Neural cell (in vitro differentiated cells): Measurements from ENCODE around the gene SPTBN1.

Experiments
- CTCF ChIP-seq: fragments of 450-650 bp; IDR thresholded peaks from 2 replicates; pipeline ENCODE4 v1.5.1; 2014; ENCODE audit warnings: antibody characterized with exemption, mild to moderate bottlenecking, moderate library complexity; ENCODE audit not compliant: poor library complexity, severe bottlenecking
- EP300 ChIP-seq: fragments of 450-650 bp; conservative IDR thresholded peaks from 2 replicates; pipeline ENCODE4 v1.6.1; 2014; ENCODE audit warnings: antibody characterized with exemption, mild to moderate bottlenecking, moderate library complexity; ENCODE audit not compliant: poor library complexity, severe bottlenecking
- EZH2 ChIP-seq: fragments of 200-600, 300-800 bp; shearing (Covaris generic), sonication (generic); IDR thresholded peaks from 2 replicates; pipeline ENCODE4 v1.6.1; 2014; ENCODE audit warnings: antibody characterized with exemption, low read length, borderline replicate concordance, mild to moderate bottlenecking; ENCODE audit not compliant: insufficient read depth, poor library complexity, severe bottlenecking
- MXI1 ChIP-seq: fragments of 450-650 bp; conservative IDR thresholded peaks from 2 replicates; pipeline ENCODE4 v1.6.1; 2014; ENCODE audit warnings: antibody characterized with exemption, mild to moderate bottlenecking; ENCODE audit not compliant: poor library complexity, severe bottlenecking
- POLR2AphosphoS5 ChIP-seq: IDR thresholded peaks from 2 replicates; pipeline ENCODE4 v1.6.1; 2012
- RAD21 ChIP-seq: fragments of 450-650 bp; conservative IDR thresholded peaks from 2 replicates; pipeline ENCODE4 v1.6.1; 2014; ENCODE audit warnings: antibody characterized with exemption, mild to moderate bottlenecking, moderate library complexity
- REST ChIP-seq: IDR thresholded peaks from 2 replicates; pipeline ENCODE4 v1.6.1; 2012; ENCODE audit warnings: borderline replicate concordance
- SMC3 ChIP-seq: fragments of 450-650 bp; conservative IDR thresholded peaks from 2 replicates; pipeline ENCODE4 v1.6.1; 2014; ENCODE audit warnings: antibody characterized with exemption, mild to moderate bottlenecking, moderate library complexity; ENCODE audit not compliant: poor library complexity
- TAF1 ChIP-seq: IDR thresholded peaks from 2 replicates; pipeline ENCODE4 v1.6.1; 2012; ENCODE audit warnings: low read depth

DNA sequence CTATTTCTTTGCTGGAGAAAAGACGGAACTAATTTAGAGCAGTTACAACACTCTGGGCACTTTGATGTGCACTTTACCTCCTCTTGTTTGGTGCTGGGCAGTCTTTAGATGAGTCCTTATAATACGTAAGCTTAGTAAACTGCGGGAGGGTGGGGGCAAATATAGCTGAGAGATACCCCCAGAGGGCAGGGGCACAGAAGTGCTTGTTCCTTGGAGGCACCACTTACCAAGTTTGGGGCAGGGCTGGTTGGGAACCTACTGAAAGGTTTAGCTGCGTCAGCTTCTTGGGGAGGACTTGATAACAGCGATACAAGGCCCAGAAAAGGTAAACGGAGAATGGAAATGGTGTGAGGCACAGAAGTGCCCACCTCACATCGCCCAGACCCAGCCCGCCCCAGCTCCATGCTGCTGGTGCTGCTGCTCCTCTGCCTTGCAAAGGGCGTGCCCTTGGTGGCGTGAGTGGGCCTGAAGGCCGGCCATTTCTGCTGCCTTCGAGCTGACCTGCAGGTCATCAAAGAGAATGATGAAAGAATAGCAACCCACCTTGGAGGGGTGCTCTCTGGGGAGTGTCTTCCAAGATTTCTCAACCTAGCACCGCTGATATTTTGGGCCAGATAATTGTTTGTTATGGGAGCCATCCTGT lies 139.2 kb downstream of the SPTBN1 start:
- TF ChIP-seq SMC3: no peak
- no peak for TF ChIP-seq POLR2AphosphoS5
- no peak for TF ChIP-seq MXI1
- TF ChIP-seq CTCF: no peak
- TF ChIP-seq REST: no peak
- no peak for TF ChIP-seq RAD21
- TF ChIP-seq EP300: no peak
- TF ChIP-seq TAF1: no peak
- TF ChIP-seq EZH2: no peak
